IPS-15b (cell line): ENCODE results near the gene LLGL1.

Experiments
- H3K27me3 ChIP-seq: one replicate; pipeline ENCODE4 v1.6.1; 2013; ENCODE audit warnings: low read length; ENCODE audit not compliant: control insufficient read depth, insufficient read depth
- H3K36me3 ChIP-seq: one replicate; pipeline ENCODE4 v1.6.1; 2013; ENCODE audit warnings: low read length; ENCODE audit not compliant: control insufficient read depth, insufficient read depth
- H3K4me1 ChIP-seq: one replicate; pipeline ENCODE4 v1.6.1; 2013; ENCODE audit warnings: mild to moderate bottlenecking, low read length; ENCODE audit not compliant: control insufficient read depth, insufficient read depth
- H3K4me3 ChIP-seq: one replicate; pipeline ENCODE4 v1.5.1; 2013; ENCODE audit warnings: low read depth, low read length
- H3K9ac ChIP-seq: one replicate; pipeline ENCODE4 v1.6.1; 2013; ENCODE audit warnings: low read depth, mild to moderate bottlenecking, low read length
- H3K9me3 ChIP-seq: one replicate; pipeline ENCODE4 v1.6.1; 2013; ENCODE audit warnings: mild to moderate bottlenecking, low read length; ENCODE audit not compliant: control insufficient read depth, insufficient read depth

Gene LLGL1

GRCh38 chr17:18234853-18235380, 9.5 kb downstream of the LLGL1 start:
- Histone ChIP-seq H3K27me3 (no peaks in the 10 kb centered on the region), H3K4me1 (no peaks in the 10 kb centered on the region), H3K9me3 (no peaks in the 10 kb centered on the region), H3K36me3 (peaks cover 69% of the 10 kb centered on the region), H3K9ac (no peak overlapping the region), H3K4me3 (no peak overlapping the region)

- Histone ChIP-seq H3K27me3 (no peaks in the 10 kb centered on the region), H3K36me3 (peaks cover 75% of the 10 kb centered on the region), H3K4me1 (no peaks in the 10 kb centered on the region), H3K9me3 (no peaks in the 10 kb centered on the region), H3K4me3 (no peak overlapping the region), H3K9ac (no peak overlapping the region)
Measured at GRCh38 chr17:18235743-18236256, 10.4 kb downstream of the LLGL1 start.

GRCh38 chr17:18236494-18236893, 11.1 kb downstream of the LLGL1 start:
- Histone ChIP-seq H3K27me3 (no peaks in the 10 kb centered on the region), H3K9ac (no peak overlapping the region), H3K4me3 (no peak overlapping the region), H3K9me3 (no peaks in the 10 kb centered on the region), H3K4me1 (no peaks in the 10 kb centered on the region), H3K36me3 (peaks cover 81% of the 10 kb centered on the region)

GRCh38 chr17:18237461-18237860, 12.0 kb downstream of the LLGL1 start:
- Histone ChIP-seq H3K4me1 (no peaks in the 10 kb centered on the region), H3K4me3 (no peak overlapping the region), H3K36me3 (peaks cover 83% of the 10 kb centered on the region), H3K27me3 (no peaks in the 10 kb centered on the region), H3K9ac (no peak overlapping the region), H3K9me3 (no peaks in the 10 kb centered on the region)

GRCh38 chr17:18238299-18238698, 12.9 kb downstream of the LLGL1 start:
- Histone ChIP-seq H3K4me3 (no peak overlapping the region), H3K27me3 (no peaks in the 10 kb centered on the region), H3K9me3 (no peaks in the 10 kb centered on the region), H3K4me1 (no peaks in the 10 kb centered on the region), H3K36me3 (peaks cover 82% of the 10 kb centered on the region), H3K9ac (no peak overlapping the region)

- H3K27me3 ChIP-seq = no peaks in the 10 kb centered on the region
- H3K9ac ChIP-seq = no peak overlapping the region
- H3K36me3 ChIP-seq = peaks cover 75% of the 10 kb centered on the region
- no peaks in the 10 kb centered on the region for H3K9me3 ChIP-seq
- no peak overlapping the region for H3K4me3 ChIP-seq
- no peaks in the 10 kb centered on the region for H3K4me1 ChIP-seq
Measured at GRCh38 chr17:18240449-18240848, 15.0 kb downstream of the LLGL1 start.

GRCh38 chr17:18241229-18241871, 15.9 kb downstream of the LLGL1 start:
- H3K27me3 ChIP-seq = no peaks in the 10 kb centered on the region
- H3K36me3 ChIP-seq = peaks cover 75% of the 10 kb centered on the region
- H3K4me1 ChIP-seq = no peaks in the 10 kb centered on the region

GRCh38 chr17:18245038-18245776, 19.8 kb downstream of the LLGL1 start:
- Histone ChIP-seq H3K36me3 (peaks cover 67% of the 10 kb centered on the region), H3K9ac (no peak overlapping the region), H3K4me1 (peaks cover 8% of the 10 kb centered on the region), H3K9me3 (no peaks in the 10 kb centered on the region), H3K27me3 (no peaks in the 10 kb centered on the region), H3K4me3 (no peak overlapping the region)

More at GRCh38 chr17:18241229-18241871, 15.9 kb downstream of the LLGL1 start:
- Histone ChIP-seq H3K9ac (no peak overlapping the region), H3K9me3 (no peaks in the 10 kb centered on the region), H3K4me3 (no peak overlapping the region)

GRCh38 chr17:18246109-18246725, 20.8 kb downstream of the LLGL1 start:
- peaks cover 8% of the 10 kb centered on the region for H3K4me1 ChIP-seq
- H3K36me3 ChIP-seq = peaks cover 69% of the 10 kb centered on the region
- no peaks in the 10 kb centered on the region for H3K9me3 ChIP-seq
- H3K4me3 ChIP-seq = peak overlapping the region; percentile 55
- peak overlapping the region; percentile 37 for H3K9ac ChIP-seq
- no peaks in the 10 kb centered on the region for H3K27me3 ChIP-seq

- Histone ChIP-seq H3K9me3 (no peaks in the 10 kb centered on the region), H3K4me1 (peaks cover 8% of the 10 kb centered on the region), H3K4me3 (peak overlapping the region; percentile 69), H3K9ac (no peak overlapping the region), H3K27me3 (no peaks in the 10 kb centered on the region), H3K36me3 (peaks cover 68% of the 10 kb centered on the region)
Measured at GRCh38 chr17:18246880-18247612, 21.6 kb downstream of the LLGL1 start.

GRCh38 chr17:18247613-18248001, 22.2 kb downstream of the LLGL1 start:
- Histone ChIP-seq H3K9me3 (no peaks in the 10 kb centered on the region), H3K4me3 (no peak overlapping the region), H3K27me3 (no peaks in the 10 kb centered on the region), H3K36me3 (peaks cover 68% of the 10 kb centered on the region), H3K4me1 (peaks cover 8% of the 10 kb centered on the region), H3K9ac (peak overlapping the region; percentile 37)
